T-cell (primary cell): ENCODE data around the gene ATG4B. TPM values are rescaled to one million over a fixed set of nuclear protein-coding genes. Genes with fewer than 3 reads are reported as not detected.

ENCODE experiments used
- ATAC-seq, 4 experiments: fragments of 200-7000 bp in 3 of 4; fragments of 150-1000 bp in 1 of 4; cut with Tn5 transposase; replicated peaks in 1 of 4; 1 replicate in 3 of 4; 2 replicates in 1 of 4; pipeline ENCODE4 v1.10.0; 2021; ENCODE audit warnings: moderate library complexity in 3 of 4, mild to moderate bottlenecking in 2 of 4, moderate number of reproducible peaks in 1 of 4
- CTCF ChIA-PET, 2 donors: fragments of 300-600 bp; sonication (Branson Sonifier 250); formaldehyde crosslinking; loops; one replicate each; lab custom pipeline; 2022; ENCODE audit warnings: antibody characterized with exemption in 2 of 2; lab: Charles Lee
- POLR2A ChIA-PET, 2 donors: fragments of 300-600 bp; sonication (Branson Sonifier 250); formaldehyde crosslinking; loops; one replicate each; lab custom pipeline; 2022; ENCODE audit warnings: antibody characterized with exemption in 2 of 2; lab: Charles Lee
- DNase-seq, 35 experiments: peaks; one replicate each; pipeline versions ENCODE4 v3.0.0 to v3.0.0-alpha.2; 2013 to 2023
- H3K27ac ChIP-seq: one replicate; pipeline ENCODE4 v1.5.1; 2013; ENCODE audit warnings: low read length
- H3K27me3 ChIP-seq, 2 experiments: replicated peaks in 1 of 2; 1 replicate in 1 of 2; 2 replicates in 1 of 2; pipeline versions ENCODE4 v1.6.1 to v1.7.0; 2013; ENCODE audit warnings: low read length in 1 of 2, mixed read lengths in 1 of 2; ENCODE audit not compliant: control insufficient read depth in 2 of 2, insufficient read depth in 2 of 2; ENCODE audit errors: extremely low read depth in 1 of 2
- H3K36me3 ChIP-seq, 2 donors: 1 replicate in 1 of 2; 2 replicates in 1 of 2; pipeline versions ENCODE4 v1.6.1 to v1.7.0; 2013; ENCODE audit warnings: low read length in 1 of 2; ENCODE audit not compliant: control insufficient read depth in 2 of 2, insufficient read depth in 1 of 2; ENCODE audit errors: extremely low read depth in 1 of 2
- H3K4me1 ChIP-seq, 2 experiments: 1 replicate in 1 of 2; 2 replicates in 1 of 2; pipeline versions ENCODE4 v1.6.1 to v1.7.0; 2013; ENCODE audit warnings: low read length in 2 of 2, mixed read lengths in 1 of 2; ENCODE audit not compliant: insufficient read depth in 2 of 2, control insufficient read depth in 1 of 2; ENCODE audit errors: extremely low read depth in 1 of 2
- H3K4me3 ChIP-seq, 2 donors: 1 replicate in 1 of 2; 2 replicates in 1 of 2; pipeline versions ENCODE4 v1.5.1 to v1.7.0; 2013; ENCODE audit warnings: mild to moderate bottlenecking in 2 of 2, low read length in 1 of 2, moderate library complexity in 1 of 2; ENCODE audit not compliant: control insufficient read depth in 1 of 2; ENCODE audit errors: extremely low read depth in 1 of 2
- H3K9me3 ChIP-seq: 2 replicates; pipeline ENCODE4 v1.7.0; 2013
- H3K27ac Mint-ChIP-seq, 2 donors: one replicate each; pipeline ENCODE4 v1.8.0; 2020 to 2021; ENCODE audit warnings: mild to moderate bottlenecking in 2 of 2, mixed read lengths in 2 of 2
- H3K27me3 Mint-ChIP-seq, 2 donors: one replicate each; pipeline ENCODE4 v1.8.0; 2021 to 2022; ENCODE audit warnings: mixed read lengths in 2 of 2
- H3K36me3 Mint-ChIP-seq: one replicate; pipeline ENCODE4 v1.8.0; 2021; ENCODE audit warnings: mixed read lengths
- H3K4me1 Mint-ChIP-seq, 3 donors: one replicate each; pipeline ENCODE4 v1.8.0; 2020 to 2022; ENCODE audit warnings: mixed read lengths in 3 of 3, mild to moderate bottlenecking in 1 of 3
- H3K4me3 Mint-ChIP-seq, 3 donors: one replicate each; pipeline ENCODE4 v1.8.0; 2020 to 2022; ENCODE audit warnings: mild to moderate bottlenecking in 3 of 3, mixed read lengths in 3 of 3, moderate library complexity in 3 of 3
- H3K9me3 Mint-ChIP-seq, 3 donors: one replicate each; pipeline ENCODE4 v1.8.0; 2020 to 2022; ENCODE audit warnings: mixed read lengths in 3 of 3
- WGBS: methylation state at CpG from one replicate; pipeline ENCODE4 v1.1.5; 2013; ENCODE audit warnings: missing lambda C conversion rate; ENCODE audit not compliant: insufficient coverage; 5-methylcytosine and 5-hydroxymethylcytosine counted together
- total RNA-seq, 35 experiments: library from RNA in 6 of 35; stranded (reverse) in 6 of 35; fragments of 120-200 nt in 1 of 35; gene quantifications; one replicate each; pipeline versions ENCODE4 v1.2.1 to v1.2.4 and lab custom pipeline; 2013 to 2026

The ATG4B gene
- total RNA-seq, 5 donors from 2014 or later (not counting 1 experiment from before 2014, with no cell fraction given): 98.4 to 127 (median 108) TPM

- ATAC-seq: no peak
- Mint-ChIP-seq H3K4me3 (no peak overlapping the region), H3K9me3 (no peaks in the 10 kb centered on the region), H3K27ac (no peak overlapping the region), H3K27me3 (no peaks in the 10 kb centered on the region), H3K4me1 (peaks cover 57 to 72% (median 60%) of the 10 kb centered on the region in 3 donors), H3K36me3 (no peaks in the 10 kb centered on the region)
- Histone ChIP-seq H3K27me3 (no peaks in the 10 kb centered on the region), H3K27ac (no peak overlapping the region), H3K9me3 (no peaks in the 10 kb centered on the region), H3K4me1 (peaks cover 10 to 26% of the 10 kb centered on the region in 2 experiments), H3K36me3 (peaks cover 5 to 7% of the 10 kb centered on the region in 2 donors), H3K4me3 (no peak overlapping the region)
- ChIA-PET CTCF (interaction anchor here (0.7 kb wide), 2 partner anchors 57 to 153 kb away, joined by 3 to 4 read pairs; no protein-coding TSS in a partner anchor), POLR2A (interaction anchor here in 1 of 2 donors (0.6 kb wide), 1 partner anchor 50 kb away, joined by 6 read pairs; no protein-coding TSS in a partner anchor)
- DNase-seq: no peak
- no CpG with 5 or more reads among the region's 2 CpGs for WGBS
Observed at GRCh38 chr2:241641631-241642030, 4.1 kb downstream of the ATG4B start.

DNA sequence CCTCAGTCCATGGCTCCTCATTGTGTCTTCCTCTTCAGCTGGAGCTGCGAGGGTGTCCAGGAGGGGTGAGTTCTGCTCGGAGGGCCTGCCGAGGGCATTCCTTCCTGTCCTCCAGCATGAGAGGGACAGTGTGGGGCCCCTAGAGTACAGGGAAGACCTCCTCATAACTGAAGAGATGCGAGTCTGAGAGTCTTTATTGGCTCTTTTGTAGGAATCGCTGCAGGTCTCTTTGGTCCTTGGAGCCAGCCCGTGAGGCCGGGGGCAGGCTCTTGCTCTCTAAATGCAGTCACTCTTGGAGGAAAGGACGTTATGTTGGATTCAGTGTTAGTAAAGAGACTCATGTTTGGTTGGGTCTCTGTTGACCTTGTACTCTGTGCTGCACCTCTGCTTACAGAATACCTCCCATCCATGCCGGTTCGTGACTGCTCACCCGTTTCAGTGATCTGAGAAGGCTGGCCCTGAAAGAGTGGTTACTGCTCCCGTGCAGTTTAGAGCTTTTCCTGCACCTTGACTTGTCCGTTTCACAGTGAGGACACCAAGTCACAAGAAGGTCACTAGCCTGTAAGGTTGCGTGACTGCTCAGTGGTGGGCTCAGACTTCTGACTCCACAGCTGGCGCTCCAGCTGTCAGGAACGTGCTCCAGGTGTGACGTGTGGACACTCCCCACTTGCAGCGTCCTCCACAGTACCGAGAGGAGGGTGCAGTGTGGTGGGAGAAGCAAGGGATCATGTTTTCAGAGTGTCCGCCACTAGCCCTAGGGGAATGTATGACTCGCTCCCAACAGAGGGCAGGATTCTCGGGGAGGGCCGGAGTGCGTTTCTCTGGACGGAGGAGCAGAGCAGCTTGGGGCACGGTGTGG is 7.8 kb downstream of the ATG4B start:
- no peak overlapping the region for H3K27ac ChIP-seq
- no peaks in the 10 kb centered on the region for H3K36me3 Mint-ChIP-seq
- H3K9me3 Mint-ChIP-seq: no peaks in the 10 kb centered on the region
- DNase-seq (no peak), ATAC-seq (no peak)
- H3K4me1 ChIP-seq: peaks cover 0 to 11% of the 10 kb centered on the region in 2 experiments
- H3K4me3 Mint-ChIP-seq: no peak overlapping the region
- H3K36me3 ChIP-seq: peaks cover under 1 to 2% of the 10 kb centered on the region in 2 donors
- H3K27me3 Mint-ChIP-seq: no peaks in the 10 kb centered on the region
- ChIA-PET CTCF (no interaction called here), POLR2A (no interaction called here)
- H3K27ac Mint-ChIP-seq: no peak overlapping the region
- H3K4me3 ChIP-seq: no peak overlapping the region
- no peaks in the 10 kb centered on the region for H3K27me3 ChIP-seq
- H3K9me3 ChIP-seq: no peaks in the 10 kb centered on the region
- peaks cover 47 to 51% (median 51%) of the 10 kb centered on the region in 3 donors for H3K4me1 Mint-ChIP-seq
- 93% methylated on average over 18 of the region's 26 CpGs for WGBS

GRCh38 chr2:241645915-241646645 is 8.6 kb downstream of the ATG4B start:
- H3K27me3 Mint-ChIP-seq: no peaks in the 10 kb centered on the region
- H3K36me3 Mint-ChIP-seq: peaks cover 3% of the 10 kb centered on the region
- H3K4me1 Mint-ChIP-seq: peaks cover 42 to 47% (median 45%) of the 10 kb centered on the region in 3 donors
- H3K4me3 Mint-ChIP-seq: no peak overlapping the region
- Histone ChIP-seq H3K9me3 (no peaks in the 10 kb centered on the region), H3K27ac (no peak overlapping the region), H3K4me3 (no peak overlapping the region), H3K27me3 (no peaks in the 10 kb centered on the region), H3K36me3 (peaks cover 7 to 8% of the 10 kb centered on the region in 2 donors), H3K4me1 (peaks cover 0 to 3% of the 10 kb centered on the region in 2 experiments)
- POLR2A ChIA-PET: interaction anchor here in 1 of 2 donors (0.6 kb wide), 1 partner anchor 251 kb away, joined by 3 read pairs; no protein-coding TSS in a partner anchor
- WGBS: 98% methylated on average over 13 of the region's 14 CpGs
- no peak overlapping the region for H3K27ac Mint-ChIP-seq
- H3K9me3 Mint-ChIP-seq: no peaks in the 10 kb centered on the region
- ATAC-seq: no peak
- DNase-seq: no peak
- CTCF ChIA-PET: no interaction called here

DNA sequence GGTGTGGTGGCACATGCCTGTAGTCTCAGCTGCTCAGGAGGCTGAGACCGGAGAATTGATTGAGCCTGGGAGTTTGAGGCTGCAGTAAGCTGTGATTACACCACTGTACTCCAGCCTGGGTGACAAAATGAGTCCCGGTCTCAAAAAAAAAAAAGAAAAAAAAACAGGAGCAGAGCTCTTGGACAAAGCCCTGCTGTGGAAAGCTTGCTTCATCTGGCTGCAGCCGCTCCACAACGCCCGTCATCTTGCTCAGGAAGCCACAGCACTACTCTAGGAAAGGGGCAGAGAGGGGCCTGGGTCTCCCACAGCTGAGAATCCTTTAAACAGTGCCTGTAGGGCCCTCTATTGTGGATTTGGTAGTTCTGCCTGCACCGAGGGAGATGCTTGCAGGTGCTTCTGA is 11.0 kb downstream of the ATG4B start:
- Histone ChIP-seq H3K4me3 (no peak overlapping the region), H3K4me1 (peaks cover 0 to 3% of the 10 kb centered on the region in 2 experiments), H3K36me3 (peaks cover 19 to 30% of the 10 kb centered on the region in 2 donors), H3K27ac (no peak overlapping the region), H3K9me3 (no peaks in the 10 kb centered on the region), H3K27me3 (no peaks in the 10 kb centered on the region)
- Mint-ChIP-seq H3K9me3 (no peaks in the 10 kb centered on the region), H3K4me3 (no peak overlapping the region), H3K36me3 (peaks cover 14% of the 10 kb centered on the region), H3K27ac (no peak overlapping the region), H3K4me1 (peaks cover 27 to 32% (median 32%) of the 10 kb centered on the region in 3 donors), H3K27me3 (no peaks in the 10 kb centered on the region)
- 95% methylated on average over 5 of the region's 6 CpGs for WGBS
- no peak for ATAC-seq
- DNase-seq: no peak
- CTCF ChIA-PET: interaction anchor here in 1 of 2 donors (0.7 kb wide), 1 partner anchor 123 kb away, joined by 5 read pairs; no protein-coding TSS in a partner anchor
- POLR2A ChIA-PET: no interaction called here

DNA sequence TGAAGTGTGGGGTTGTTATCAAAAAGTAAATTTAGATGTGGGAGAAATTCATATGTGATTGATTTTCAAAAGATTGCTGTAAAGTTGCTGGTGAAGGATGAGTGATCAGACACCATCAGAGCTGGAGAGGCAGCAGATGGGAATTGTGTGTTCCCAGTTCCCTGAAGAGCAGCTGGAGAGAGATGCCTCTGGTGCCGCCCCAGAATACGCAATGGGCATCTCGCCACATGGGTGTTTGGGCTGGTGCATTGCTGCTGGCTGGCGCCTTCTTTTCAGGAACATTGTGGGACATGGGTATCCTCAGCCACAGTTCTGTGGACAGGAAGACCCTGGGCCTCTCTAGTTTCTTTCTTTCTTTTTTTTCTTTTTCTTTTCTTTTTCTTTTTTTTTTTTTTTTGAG is 11.9 kb downstream of the ATG4B start:
- Histone ChIP-seq H3K36me3 (peaks cover 23 to 35% of the 10 kb centered on the region in 2 donors), H3K27me3 (no peaks in the 10 kb centered on the region), H3K27ac (no peak overlapping the region), H3K4me1 (peaks cover 0 to 3% of the 10 kb centered on the region in 2 experiments), H3K9me3 (no peaks in the 10 kb centered on the region), H3K4me3 (no peak overlapping the region)
- ChIA-PET POLR2A (no interaction called here), CTCF (no interaction called here)
- Mint-ChIP-seq H3K4me1 (peaks cover 25 to 30% (median 28%) of the 10 kb centered on the region in 3 donors), H3K9me3 (no peaks in the 10 kb centered on the region), H3K36me3 (peaks cover 14% of the 10 kb centered on the region), H3K27me3 (no peaks in the 10 kb centered on the region), H3K27ac (no peak overlapping the region), H3K4me3 (no peak overlapping the region)
- DNase-seq (no peak), ATAC-seq (no peak)
- no CpG with 5 or more reads among the region's 4 CpGs for WGBS

- POLR2A ChIA-PET: no interaction called here
- Histone ChIP-seq H3K27me3 (no peaks in the 10 kb centered on the region), H3K4me1 (peaks cover 0 to 3% of the 10 kb centered on the region in 2 experiments), H3K9me3 (no peaks in the 10 kb centered on the region), H3K36me3 (peaks cover 28 to 40% of the 10 kb centered on the region in 2 donors), H3K27ac (no peak overlapping the region), H3K4me3 (no peak overlapping the region)
- Mint-ChIP-seq H3K4me3 (no peak overlapping the region), H3K27ac (no peak overlapping the region), H3K4me1 (peaks cover 23 to 26% (median 25%) of the 10 kb centered on the region in 3 donors), H3K27me3 (no peaks in the 10 kb centered on the region), H3K36me3 (peaks cover 14% of the 10 kb centered on the region), H3K9me3 (no peaks in the 10 kb centered on the region)
- CTCF ChIA-PET: no interaction called here
- DNase-seq (no peak), ATAC-seq (no peak)
- 100% methylated on average over 2 of the region's 6 CpGs for WGBS
Observed at GRCh38 chr2:241649927-241650326, 12.4 kb downstream of the ATG4B start.
